Breast epithelium (tissue), 3 donors: ENCODE data around the gene ST3GAL6.

Source experiments
- POLR2A ChIP-seq: fragments of 450-650 bp; IDR thresholded peaks from one replicate; pipeline ENCODE4 v1.6.1; 2016; ENCODE audit warnings: antibody characterized with exemption, mild to moderate bottlenecking, moderate library complexity
- TF ChIP-seq, protein P1 (sequence below), 3 donors: fragments of 450-650 bp; IDR thresholded peaks; one replicate each; pipeline ENCODE4 v1.5.1; 2016 to 2017; ENCODE audit warnings: antibody characterized with exemption in 3 of 3, mild to moderate bottlenecking in 3 of 3, moderate library complexity in 3 of 3

GRCh38 chr3:98801043-98801747, 38.1 kb downstream of the ST3GAL6 start:
- TF ChIP-seq POLR2A: no peak
- TF ChIP-seq, protein P1, sequence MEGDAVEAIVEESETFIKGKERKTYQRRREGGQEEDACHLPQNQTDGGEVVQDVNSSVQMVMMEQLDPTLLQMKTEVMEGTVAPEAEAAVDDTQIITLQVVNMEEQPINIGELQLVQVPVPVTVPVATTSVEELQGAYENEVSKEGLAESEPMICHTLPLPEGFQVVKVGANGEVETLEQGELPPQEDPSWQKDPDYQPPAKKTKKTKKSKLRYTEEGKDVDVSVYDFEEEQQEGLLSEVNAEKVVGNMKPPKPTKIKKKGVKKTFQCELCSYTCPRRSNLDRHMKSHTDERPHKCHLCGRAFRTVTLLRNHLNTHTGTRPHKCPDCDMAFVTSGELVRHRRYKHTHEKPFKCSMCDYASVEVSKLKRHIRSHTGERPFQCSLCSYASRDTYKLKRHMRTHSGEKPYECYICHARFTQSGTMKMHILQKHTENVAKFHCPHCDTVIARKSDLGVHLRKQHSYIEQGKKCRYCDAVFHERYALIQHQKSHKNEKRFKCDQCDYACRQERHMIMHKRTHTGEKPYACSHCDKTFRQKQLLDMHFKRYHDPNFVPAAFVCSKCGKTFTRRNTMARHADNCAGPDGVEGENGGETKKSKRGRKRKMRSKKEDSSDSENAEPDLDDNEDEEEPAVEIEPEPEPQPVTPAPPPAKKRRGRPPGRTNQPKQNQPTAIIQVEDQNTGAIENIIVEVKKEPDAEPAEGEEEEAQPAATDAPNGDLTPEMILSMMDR (IDR thresholded peaks at IDR 0.05): no peak
